OCI-M1 (cell line): Measurements from ENCODE around the gene ZNF17.

Experiments
- DNase-seq: peaks from one replicate; lab custom pipeline; 2025; lab: John Stamatoyannopoulos, UW

ZNF17 gene

GRCh38 chr19:57434386-57435061 is 23.6 kb downstream of the ZNF17 start:
- DNase-seq, result no peak

GRCh38 chr19:57435062-57435978 is 24.4 kb downstream of the ZNF17 start, which contains the start of gene ZNF749:
TSS of gene ZNF749 (plus strand) at chr19:57435325. CDS start at chr19:57435579, 254 bp downstream.
- DNase-seq, result peak; percentile 99

- DNase-seq, result peak; percentile 69
Measured at GRCh38 chr19:57436417-57436816, 25.5 kb downstream of the ZNF17 start.

- no peak for DNase-seq
Measured at GRCh38 chr19:57437931-57438330, 27.0 kb downstream of the ZNF17 start.

DNA sequence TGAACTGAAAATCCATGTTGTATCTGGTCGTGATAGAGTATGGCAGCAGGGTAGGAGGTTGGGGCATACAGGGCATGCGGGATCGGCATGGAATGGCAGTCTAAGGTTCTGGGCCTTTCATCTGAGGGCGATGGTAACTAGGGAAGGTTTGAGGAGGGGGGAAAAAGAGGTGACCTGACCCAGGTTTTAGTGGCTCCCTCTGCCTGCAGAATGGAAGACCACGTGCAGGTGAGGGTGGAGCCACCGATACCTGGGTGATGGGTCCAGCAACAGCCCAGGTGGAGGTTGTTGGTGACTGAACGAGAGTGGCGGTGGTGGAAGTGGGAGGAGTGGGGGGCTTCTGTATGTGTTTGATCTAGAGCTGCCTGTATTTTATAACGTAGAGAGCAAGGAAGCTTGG is 28.0 kb downstream of the ZNF17 start:
- no peak for DNase-seq

DNA sequence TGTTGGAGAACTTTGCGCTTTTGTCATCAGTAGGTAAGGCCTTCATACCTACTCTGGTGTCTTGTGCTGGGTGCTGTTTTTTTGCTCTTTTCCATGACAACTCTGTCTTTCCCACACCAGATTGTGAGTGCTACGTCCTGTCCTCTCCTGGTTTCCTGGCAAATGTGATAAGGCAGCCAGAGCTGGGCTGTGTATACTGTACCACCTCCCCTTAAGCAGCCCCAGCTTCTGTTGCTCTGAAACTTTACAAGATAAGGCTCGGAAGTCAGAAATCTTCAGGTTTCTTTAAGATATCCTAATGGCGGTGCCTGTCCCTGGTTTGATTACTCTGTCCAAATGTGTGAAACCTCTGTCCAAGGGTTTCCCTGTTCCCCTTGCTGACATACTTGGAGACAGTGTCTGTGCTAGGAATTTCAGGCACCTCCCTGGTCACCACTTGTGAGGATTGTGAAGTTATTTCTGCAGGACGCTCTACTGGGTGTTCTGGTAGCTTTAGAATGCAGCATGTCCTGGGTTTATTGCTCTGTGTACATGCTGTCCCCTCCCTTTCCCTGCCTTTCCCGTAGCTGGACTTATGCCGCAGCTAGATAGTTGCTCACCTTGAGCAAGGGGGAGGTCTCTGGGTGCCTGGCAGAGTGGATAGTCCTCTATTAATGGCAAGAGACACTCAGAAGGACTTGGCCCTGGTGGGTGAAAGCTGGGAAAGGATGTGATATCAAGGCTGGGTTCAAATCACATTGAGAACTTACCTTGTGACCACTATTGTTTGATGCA is 31.2 kb downstream of the ZNF17 start:
- no peak for DNase-seq

DNA sequence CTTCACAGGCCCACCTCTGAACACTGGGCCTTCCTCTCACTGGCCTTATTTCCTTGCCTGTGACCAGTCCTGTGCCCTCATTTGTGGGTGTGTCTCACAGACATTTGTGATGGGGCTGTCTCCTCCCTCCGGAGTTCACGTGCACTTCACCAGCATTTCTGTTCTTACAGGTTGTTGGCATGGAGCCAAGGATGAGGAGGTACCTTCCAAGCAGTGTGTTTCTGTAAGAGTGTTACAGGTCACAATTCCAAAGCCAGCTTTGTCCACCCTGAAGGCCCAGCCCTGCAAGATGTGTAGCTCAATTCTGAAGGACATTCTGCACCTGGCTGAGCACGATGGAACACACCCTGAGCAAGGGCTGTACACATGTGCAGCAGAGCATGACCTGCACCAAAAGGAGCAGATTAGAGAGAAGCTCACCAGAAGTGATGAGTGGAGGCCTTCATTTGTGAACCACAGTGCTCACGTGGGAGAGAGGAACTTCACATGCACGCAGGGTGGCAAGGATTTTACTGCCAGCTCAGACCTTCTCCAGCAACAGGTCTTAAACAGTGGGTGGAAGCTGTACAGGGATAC is 32.2 kb downstream of the ZNF17 start:
- DNase-seq, result no peak

- DNase-seq, result no peak
Measured at GRCh38 chr19:57452307-57452706, 41.3 kb downstream of the ZNF17 start.

DNA sequence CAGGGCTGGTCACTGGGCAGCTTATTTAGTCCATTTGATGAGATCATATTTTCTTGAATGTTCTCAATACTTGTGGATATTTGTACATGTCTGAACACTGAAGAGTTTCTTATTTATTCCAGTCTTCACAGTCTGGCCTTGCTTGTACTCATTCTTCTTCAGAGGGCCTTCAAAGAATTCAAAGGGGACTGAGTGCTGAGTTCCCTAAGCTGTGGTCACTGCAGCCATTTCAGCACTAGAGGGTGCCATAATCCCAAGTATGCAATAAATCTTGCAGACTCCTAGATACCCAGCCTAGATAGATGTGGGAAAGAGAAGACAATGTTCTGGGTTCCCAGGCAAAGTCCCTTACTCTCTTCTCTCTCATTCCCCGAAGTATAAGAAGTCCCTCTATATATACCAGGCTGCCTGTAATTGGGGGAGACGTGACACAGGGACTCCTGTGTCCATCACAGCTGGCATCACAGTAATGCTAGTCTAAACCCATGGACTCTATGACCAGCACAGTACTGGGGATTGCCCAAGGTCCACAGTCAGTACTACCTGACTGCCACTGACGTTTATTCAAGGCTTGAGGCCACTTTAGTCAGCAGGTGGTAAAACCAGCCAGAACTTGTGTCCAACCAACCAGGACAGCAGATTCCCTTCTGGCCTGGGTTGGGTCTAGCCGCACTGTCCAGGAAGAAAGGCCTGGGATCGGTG is 54.9 kb downstream of the ZNF17 start:
- DNase-seq, result peak; percentile 82

DNA sequence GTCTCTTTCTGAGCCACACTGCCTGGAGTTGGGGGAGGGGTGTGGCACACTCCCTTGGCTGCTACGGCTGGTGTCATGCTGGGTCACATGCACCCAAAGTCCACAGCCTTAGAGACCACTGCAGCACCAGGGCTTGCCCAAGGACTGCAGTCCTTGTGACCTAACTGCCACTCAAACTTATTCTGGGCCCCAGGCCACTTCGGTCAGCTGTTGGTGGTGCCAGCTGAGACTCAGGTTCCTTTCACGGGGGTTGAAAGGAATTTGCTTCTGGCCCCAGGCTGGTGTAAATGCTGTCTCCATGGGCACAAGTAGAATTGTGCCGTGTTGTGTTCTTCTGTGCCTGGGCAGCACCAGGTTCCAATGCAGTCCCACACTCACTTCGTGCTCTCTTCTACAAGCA is 55.5 kb downstream of the ZNF17 start:
- no peak for DNase-seq
